Measurements from ENCODE around the gene SLC16A11. TPM values are rescaled to one million over a fixed set of nuclear protein-coding genes. Genes with fewer than 3 reads are reported as not detected.

Gene SLC16A11
- total and polyA plus RNA-seq, 3 experiments from 2014 or later = 1.3 to 1.8 (median 1.6) TPM

DNA sequence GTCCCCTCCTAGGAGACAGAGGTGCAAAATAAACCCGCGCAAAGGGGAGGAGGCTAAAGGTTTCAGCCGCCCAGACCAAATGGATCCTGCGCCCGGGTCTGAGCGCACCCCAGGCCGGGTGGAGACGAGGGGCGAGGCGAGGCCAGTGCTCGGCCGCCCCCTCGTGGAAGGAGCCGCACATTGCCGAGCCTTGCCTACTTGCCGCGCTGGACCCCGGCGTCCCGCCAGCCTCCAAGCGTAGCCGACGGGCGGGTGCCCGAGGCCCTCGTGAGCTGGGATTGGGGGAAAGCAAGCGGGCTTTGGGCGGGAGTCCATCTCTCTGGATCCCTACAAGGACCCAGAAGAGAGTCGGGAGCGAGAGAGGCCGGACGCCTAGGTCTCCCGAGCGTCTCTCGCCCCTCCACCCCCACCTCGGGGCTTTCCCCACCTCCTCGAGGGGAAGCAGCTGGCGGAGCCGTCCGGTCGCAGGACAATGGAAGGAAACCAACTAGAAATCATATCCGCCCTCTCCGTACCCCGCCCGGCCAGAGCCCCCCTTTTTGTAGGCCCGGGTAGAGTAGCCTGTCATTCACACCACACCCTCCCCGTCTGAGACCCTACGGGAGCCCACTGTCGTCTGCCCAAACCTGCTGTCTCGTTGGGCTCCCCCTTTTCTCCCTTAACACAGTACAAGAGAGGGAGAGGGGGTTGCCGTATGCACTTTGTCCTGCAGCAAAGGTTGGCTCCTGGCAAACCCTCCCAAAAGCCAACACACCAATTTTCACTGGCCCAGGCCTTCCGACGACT is 21.7 kb downstream of the SLC16A11 start:
- no peaks in the 10 kb centered on the region for H3K9me3 Mint-ChIP-seq
- no peaks in the 10 kb centered on the region for H3K27me3 ChIP-seq (ENCODE audit: insufficient read depth, low read length, poor library complexity, severe bottlenecking)
- peak; percentile 71 to 81 (median 74) for DNase-seq
- peaks cover 33% of the 10 kb centered on the region for H3K4me1 ChIP-seq (ENCODE audit: insufficient read depth, low read length)
- peak overlapping the region; percentile 42 for H3K4me3 ChIP-seq (ENCODE audit: low read length)
- no peaks in the 10 kb centered on the region for H3K36me3 ChIP-seq (ENCODE audit: insufficient read depth, low read length)
- ChIA-PET POLR2A (interaction anchor here (0.6 to 2.2 kb wide), 4 partner anchors 13 to 111 kb away, joined by 3 to 17 read pairs (median 6); partner anchors contain the start of gene SLC16A13), CTCF (interaction anchor here (0.8 to 4.3 kb wide), 20 partner anchors 9 to 179 kb away, joined by 3 to 51 read pairs (median 6); partner anchors contain the start of genes RNASEK and SLC16A13)
- H3K4me1 Mint-ChIP-seq = peaks cover 45 to 53% (median 47%) of the 10 kb centered on the region in 3 donors
- no peaks in the 10 kb centered on the region for H3K9me3 ChIP-seq (ENCODE audit: low read length)
- H3K27me3 Mint-ChIP-seq = peaks cover 0 to 5% of the 10 kb centered on the region in 2 donors
- peaks cover 0 to 6% (median 0%) of the 10 kb centered on the region in 3 donors for H3K36me3 Mint-ChIP-seq
- peak overlapping the region; percentile 19 to 95 (median 88) for H3K27ac Mint-ChIP-seq
- peak overlapping the region; percentile 37 to 75 (median 57) for H3K4me3 Mint-ChIP-seq
- no peak overlapping the region for H3K27ac ChIP-seq (ENCODE audit: low read depth, low read length)

DNA sequence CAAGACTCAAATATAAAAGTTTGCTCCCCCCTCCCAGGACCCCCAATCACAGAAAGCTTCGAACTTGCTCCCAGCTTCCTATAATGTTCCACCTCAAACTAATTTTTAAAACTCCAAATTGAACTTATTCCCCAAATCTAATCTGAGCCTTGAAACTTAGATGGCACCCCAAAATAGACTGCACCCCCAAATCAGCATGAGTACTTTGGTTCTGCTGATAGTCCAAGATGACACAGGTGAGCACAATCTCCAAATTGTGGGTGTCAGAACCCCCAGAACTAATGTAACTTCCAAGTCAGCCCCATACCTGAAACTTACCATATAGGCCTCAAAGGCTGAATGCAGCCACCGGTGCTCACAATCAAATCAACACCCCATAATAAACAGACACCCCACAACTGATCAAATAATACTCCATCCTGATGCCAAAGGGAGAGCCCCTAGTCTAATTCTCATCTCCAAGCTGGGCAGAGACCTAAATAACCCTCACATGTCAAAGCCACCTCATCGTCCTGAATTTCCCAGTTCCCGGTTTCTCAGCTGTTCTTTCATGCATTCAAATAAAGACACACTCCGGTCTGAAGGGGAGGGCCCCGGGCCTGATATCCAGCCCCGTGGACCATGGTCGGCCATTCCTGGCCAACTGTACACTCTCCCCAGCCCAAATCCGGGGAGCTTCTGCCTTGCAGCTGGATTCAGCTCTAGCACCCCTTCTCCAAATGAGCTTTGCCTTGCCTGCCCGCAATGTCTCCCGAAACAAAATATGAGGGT is 22.8 kb downstream of the SLC16A11 start:
- Histone ChIP-seq H3K27me3 (ENCODE audit: insufficient read depth, low read length, poor library complexity, severe bottlenecking) (no peaks in the 10 kb centered on the region), H3K27ac (ENCODE audit: low read depth, low read length) (no peak overlapping the region), H3K36me3 (ENCODE audit: insufficient read depth, low read length) (no peaks in the 10 kb centered on the region), H3K4me1 (ENCODE audit: insufficient read depth, low read length) (peaks cover 44% of the 10 kb centered on the region), H3K9me3 (ENCODE audit: low read length) (no peaks in the 10 kb centered on the region), H3K4me3 (ENCODE audit: low read length) (no peak overlapping the region)
- Mint-ChIP-seq H3K4me3 (peak overlapping the region in 6 of 7 donors; percentile 5 to 50 (median 26)), H3K4me1 (peaks cover 49 to 64% (median 51%) of the 10 kb centered on the region in 3 donors), H3K36me3 (peaks cover 0 to 11% (median 0%) of the 10 kb centered on the region in 3 donors), H3K9me3 (no peaks in the 10 kb centered on the region), H3K27ac (peak overlapping the region in 7 of 8 donors; percentile 19 to 95 (median 81)), H3K27me3 (peaks cover 0 to 5% of the 10 kb centered on the region in 2 donors)
- ChIA-PET CTCF (interaction anchor here (0.8 to 4.3 kb wide), 20 partner anchors 9 to 178 kb away, joined by 3 to 51 read pairs (median 6); partner anchors contain the start of genes RNASEK and SLC16A13), POLR2A (interaction anchor here (0.6 to 2.2 kb wide), 4 partner anchors 14 to 111 kb away, joined by 3 to 17 read pairs (median 6); partner anchors contain the start of gene SLC16A13)
- DNase-seq = no peak

DNA sequence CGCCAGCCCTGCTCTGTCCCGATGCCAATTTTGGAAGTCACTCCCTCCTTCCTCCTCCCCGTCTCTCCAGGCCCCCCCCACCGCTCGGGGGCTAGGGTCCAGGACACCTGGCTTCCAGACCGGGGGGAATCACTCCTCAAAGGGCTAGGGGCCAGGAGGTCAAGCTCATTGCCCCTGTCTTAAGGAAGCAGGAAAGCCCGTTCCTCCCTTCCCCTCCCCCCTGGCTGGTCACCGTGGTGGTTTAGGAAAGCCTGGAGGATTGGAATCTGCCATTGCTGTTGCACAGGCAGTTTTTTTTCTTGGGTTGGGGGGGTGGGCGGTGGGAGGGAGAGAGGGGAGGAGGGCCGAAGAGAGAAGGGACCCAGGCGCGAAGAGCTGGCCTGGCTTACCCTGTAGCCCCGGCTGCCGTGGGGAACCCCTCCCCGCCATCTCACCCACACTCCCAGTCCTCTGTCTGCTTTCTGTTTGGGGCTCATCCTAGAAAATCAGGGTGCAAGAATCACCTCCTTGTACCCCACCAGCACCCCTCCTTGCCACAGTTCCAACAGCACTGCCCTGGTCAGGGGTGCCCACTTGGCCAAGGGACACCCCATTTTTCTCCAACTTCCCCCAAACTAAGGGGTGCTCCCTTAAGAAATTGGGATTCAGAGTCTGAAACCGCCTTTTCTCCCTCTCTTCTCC is 23.9 kb downstream of the SLC16A11 start:
- peak overlapping the region; percentile 24 for H3K27ac ChIP-seq (ENCODE audit: low read depth, low read length)
- peaks cover 0 to 5% of the 10 kb centered on the region in 2 donors for H3K27me3 Mint-ChIP-seq
- DNase-seq = no peak
- peak overlapping the region in 3 of 8 donors; percentile 0 to 89 (median 24) for H3K27ac Mint-ChIP-seq
- H3K4me3 Mint-ChIP-seq = no peak overlapping the region
- POLR2A ChIA-PET = no interaction called here
- H3K9me3 Mint-ChIP-seq = no peaks in the 10 kb centered on the region
- H3K27me3 ChIP-seq (ENCODE audit: insufficient read depth, low read length, poor library complexity, severe bottlenecking) = no peaks in the 10 kb centered on the region
- no peaks in the 10 kb centered on the region for H3K36me3 ChIP-seq (ENCODE audit: insufficient read depth, low read length)
- peaks cover 52% of the 10 kb centered on the region for H3K4me1 ChIP-seq (ENCODE audit: insufficient read depth, low read length)
- H3K4me3 ChIP-seq (ENCODE audit: low read length) = no peak overlapping the region
- H3K36me3 Mint-ChIP-seq = peaks cover 0 to 15% (median 0%) of the 10 kb centered on the region in 3 donors
- CTCF ChIA-PET = interaction anchor here (1.0 to 4.8 kb wide), 7 partner anchors 16 to 110 kb away, joined by 3 to 51 read pairs (median 17); no protein-coding TSS in a partner anchor
- H3K9me3 ChIP-seq (ENCODE audit: low read length) = no peaks in the 10 kb centered on the region
- peaks cover 56 to 75% (median 60%) of the 10 kb centered on the region in 3 donors for H3K4me1 Mint-ChIP-seq

DNA sequence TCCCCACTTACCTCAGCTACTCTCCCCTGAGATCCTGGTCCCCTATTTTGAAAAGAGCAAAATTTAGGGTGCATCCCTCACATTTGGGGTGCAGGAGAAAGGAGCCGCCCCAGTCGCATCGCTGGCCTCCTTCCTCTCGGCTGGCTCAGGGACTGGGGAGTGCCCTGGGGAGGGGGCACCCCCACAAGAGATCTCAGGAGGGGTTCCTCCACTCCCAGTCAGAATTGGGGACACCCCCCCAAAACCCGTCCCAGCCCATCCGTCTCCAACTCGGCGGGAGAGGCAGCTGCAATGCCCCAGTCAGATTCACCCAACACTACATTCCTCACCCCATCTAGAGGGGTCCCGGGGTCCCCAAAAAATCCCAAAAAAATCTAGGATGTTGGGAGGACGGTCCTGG is 24.5 kb downstream of the SLC16A11 start:
- peaks cover 57 to 75% (median 62%) of the 10 kb centered on the region in 3 donors for H3K4me1 Mint-ChIP-seq
- peaks cover 0 to 5% of the 10 kb centered on the region in 2 donors for H3K27me3 Mint-ChIP-seq
- peaks cover 0 to 17% (median 0%) of the 10 kb centered on the region in 3 donors for H3K36me3 Mint-ChIP-seq
- Histone ChIP-seq H3K36me3 (ENCODE audit: insufficient read depth, low read length) (no peaks in the 10 kb centered on the region), H3K9me3 (ENCODE audit: low read length) (no peaks in the 10 kb centered on the region), H3K4me3 (ENCODE audit: low read length) (no peak overlapping the region), H3K27me3 (ENCODE audit: insufficient read depth, low read length, poor library complexity, severe bottlenecking) (no peaks in the 10 kb centered on the region), H3K27ac (ENCODE audit: low read depth, low read length) (peak overlapping the region; percentile 24), H3K4me1 (ENCODE audit: insufficient read depth, low read length) (peaks cover 52% of the 10 kb centered on the region)
- ChIA-PET CTCF (interaction anchor here (1.1 to 4.8 kb wide), 2 partner anchors 15 to 98 kb away, joined by 3 to 17 read pairs; no protein-coding TSS in a partner anchor), POLR2A (no interaction called here)
- H3K4me3 Mint-ChIP-seq = no peak overlapping the region
- DNase-seq = no peak
- no peaks in the 10 kb centered on the region for H3K9me3 Mint-ChIP-seq
- H3K27ac Mint-ChIP-seq = no peak overlapping the region

DNA sequence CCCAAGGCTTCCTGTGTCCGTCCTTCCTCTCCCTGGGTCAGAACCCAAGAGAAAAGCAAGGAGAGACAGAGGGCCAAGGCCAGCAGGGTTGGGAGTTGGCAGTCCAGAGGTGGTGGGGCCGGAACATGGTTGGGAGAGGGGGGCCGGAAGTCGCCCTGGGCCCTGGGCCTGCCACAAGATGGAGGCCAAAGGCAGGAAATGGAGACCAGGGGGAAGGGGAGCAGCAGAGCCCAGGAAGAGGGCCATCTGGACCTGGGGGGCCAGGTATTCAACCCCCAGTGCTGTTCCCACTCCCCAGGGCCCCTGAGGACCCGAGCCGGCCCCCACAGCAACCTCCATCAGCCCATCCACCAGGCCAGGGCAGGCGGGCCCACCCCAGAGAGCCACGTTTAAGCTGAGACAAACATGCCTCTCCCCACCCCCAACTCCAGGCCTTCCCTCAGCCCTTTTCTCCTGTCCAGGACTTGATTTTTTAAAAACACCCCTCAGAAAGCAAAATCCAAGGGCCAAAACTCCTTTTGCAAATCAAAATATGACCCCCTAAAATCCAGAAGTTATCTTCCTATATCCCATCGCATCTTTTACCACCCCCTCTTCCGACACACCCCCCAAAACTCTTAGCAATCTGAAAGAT is 25.4 kb downstream of the SLC16A11 start:
- Mint-ChIP-seq H3K4me1 (peaks cover 60 to 75% (median 68%) of the 10 kb centered on the region in 3 donors), H3K4me3 (peak overlapping the region in 2 of 7 donors; percentile 18 to 28), H3K27me3 (peaks cover 0 to 2% of the 10 kb centered on the region in 2 donors), H3K27ac (peak overlapping the region in 5 of 8 donors; percentile 38 to 100 (median 87)), H3K9me3 (no peaks in the 10 kb centered on the region), H3K36me3 (peaks cover 0 to 25% (median under 1%) of the 10 kb centered on the region in 3 donors)
- Histone ChIP-seq H3K36me3 (ENCODE audit: insufficient read depth, low read length) (no peaks in the 10 kb centered on the region), H3K4me1 (ENCODE audit: insufficient read depth, low read length) (peaks cover 59% of the 10 kb centered on the region), H3K9me3 (ENCODE audit: low read length) (no peaks in the 10 kb centered on the region), H3K27me3 (ENCODE audit: insufficient read depth, low read length, poor library complexity, severe bottlenecking) (no peaks in the 10 kb centered on the region), H3K27ac (ENCODE audit: low read depth, low read length) (no peak overlapping the region), H3K4me3 (ENCODE audit: low read length) (no peak overlapping the region)
- CTCF ChIA-PET = interaction anchor here (4.8 kb wide), 1 partner anchor 14 kb away, joined by 17 read pairs; no protein-coding TSS in a partner anchor
- DNase-seq = no peak
- POLR2A ChIA-PET = no interaction called here

DNA sequence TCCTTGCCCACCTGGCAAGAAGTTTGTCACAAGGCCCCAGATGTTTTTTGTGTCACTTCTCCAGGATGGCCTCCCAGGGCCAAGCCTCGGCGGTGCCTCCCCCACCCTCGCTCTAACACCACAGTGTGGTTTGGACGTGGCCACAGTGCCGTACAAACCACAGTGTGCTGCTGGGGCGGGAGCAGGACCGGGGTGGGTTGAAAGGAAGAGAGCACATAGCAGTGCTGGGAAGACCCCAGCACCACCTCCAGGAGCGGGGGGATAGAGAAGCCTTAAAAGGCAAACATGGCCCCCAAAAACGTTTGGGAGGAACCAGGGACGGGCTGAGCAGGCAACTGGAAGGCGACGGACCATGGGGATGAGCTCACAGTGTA is 26.1 kb downstream of the SLC16A11 start:
- Mint-ChIP-seq H3K27me3 (no peaks in the 10 kb centered on the region), H3K36me3 (peaks cover 0 to 30% (median 3%) of the 10 kb centered on the region in 3 donors), H3K4me3 (peak overlapping the region in 6 of 7 donors; percentile 20 to 56 (median 40)), H3K9me3 (no peaks in the 10 kb centered on the region), H3K4me1 (peaks cover 60 to 73% (median 66%) of the 10 kb centered on the region in 3 donors), H3K27ac (peak overlapping the region; percentile 59 to 100 (median 86))
- CTCF ChIA-PET = interaction anchor here (4.8 kb wide), 1 partner anchor 14 kb away, joined by 17 read pairs; no protein-coding TSS in a partner anchor
- DNase-seq = no peak
- H3K4me3 ChIP-seq (ENCODE audit: low read length) = no peak overlapping the region
- peaks cover 57% of the 10 kb centered on the region for H3K4me1 ChIP-seq (ENCODE audit: insufficient read depth, low read length)
- no peaks in the 10 kb centered on the region for H3K36me3 ChIP-seq (ENCODE audit: insufficient read depth, low read length)
- no peaks in the 10 kb centered on the region for H3K27me3 ChIP-seq (ENCODE audit: insufficient read depth, low read length, poor library complexity, severe bottlenecking)
- H3K27ac ChIP-seq (ENCODE audit: low read depth, low read length) = no peak overlapping the region
- H3K9me3 ChIP-seq (ENCODE audit: low read length) = no peaks in the 10 kb centered on the region
- POLR2A ChIA-PET = no interaction called here
